ENCODE measurements around the gene STAU1. TPM values are rescaled to one million over a fixed set of nuclear protein-coding genes. Genes with fewer than 3 reads are reported as not detected.
A peak's percentile ranks its signal among the peaks of the same experiment; 100 is the strongest.
"Not testable (repeated sequence)": the region's sequence is repeated elsewhere in the genome, so short reads cannot be mapped to it uniquely, and the experiment has no call there.

STAU1 gene
- total RNA-seq, 2 donors from 2014 or later: 67.1 to 77.4 TPM

GRCh38 chr20:49210757-49211110, 22.6 kb upstream of the STAU1 start:
- DNase-seq (ENCODE audit: low spot score): no peak
- intact Hi-C loops (cut with DNase I): loop anchor here in 1 of 2 donors (10.0 kb wide), 1 partner anchor 76 kb away; no protein-coding TSS in a partner anchor

DNA sequence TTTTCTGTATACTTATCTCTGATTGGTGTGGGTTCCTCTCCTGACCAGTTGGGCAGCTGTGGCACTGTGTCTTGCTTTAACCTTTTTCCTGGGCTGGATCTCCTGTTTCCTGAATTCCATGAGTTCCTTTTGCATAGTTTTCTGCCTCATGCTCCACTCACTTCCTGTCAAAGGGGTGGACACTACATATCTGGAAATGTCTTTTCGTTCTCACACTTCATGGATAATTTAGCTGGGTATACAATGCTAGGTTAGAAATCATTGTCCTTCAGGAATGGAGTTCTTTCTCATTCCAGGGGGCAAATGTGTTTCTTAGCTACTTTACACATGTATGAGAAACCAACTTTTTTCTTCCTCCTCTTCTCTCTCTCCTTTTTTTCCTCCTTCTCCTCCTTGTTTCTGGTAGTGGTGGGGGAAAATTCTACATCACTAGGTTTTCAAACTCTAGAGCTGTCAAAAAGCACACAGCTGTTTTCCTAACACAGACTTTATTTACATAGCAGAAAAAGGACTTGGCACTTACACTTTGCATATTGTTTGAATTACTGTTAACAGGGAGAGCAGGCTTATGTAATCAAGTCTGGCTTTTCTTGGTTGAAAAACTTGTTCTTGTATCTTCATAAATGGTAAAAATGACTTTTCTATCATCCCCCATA, 22.1 kb upstream of the STAU1 start:
- intact Hi-C loops (cut with DNase I): loop anchor here in 1 of 2 donors (10.0 kb wide), 1 partner anchor 75 kb away; no protein-coding TSS in a partner anchor
- peak; percentile 15 for DNase-seq (ENCODE audit: low spot score)

DNA sequence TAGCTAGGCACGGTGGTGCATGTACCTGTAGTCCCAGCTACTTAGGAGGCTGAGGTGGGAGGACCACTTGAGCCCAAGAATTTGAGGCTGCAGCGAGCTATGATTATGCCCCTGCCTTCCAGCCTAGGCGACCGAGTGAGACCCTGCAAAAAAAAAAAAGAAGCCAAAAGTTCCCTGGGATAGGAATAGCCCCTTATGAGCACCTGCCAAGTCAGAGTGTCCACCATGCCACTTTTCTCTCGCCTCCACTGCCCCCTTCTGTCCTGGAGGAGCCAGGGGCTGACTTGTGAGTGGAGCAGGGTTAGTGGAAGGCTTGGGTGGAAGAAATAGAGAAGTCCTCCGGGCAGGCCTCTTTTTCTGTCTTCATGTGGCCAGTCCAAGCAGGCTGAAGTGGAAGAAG, 18.9 kb upstream of the STAU1 start:
- DNase-seq (ENCODE audit: low spot score): no peak
- intact Hi-C loops (cut with DNase I): no loop called here

GRCh38 chr20:49203746-49204145, 15.6 kb upstream of the STAU1 start:
- no peak for DNase-seq (ENCODE audit: low spot score)
- intact Hi-C loops (cut with DNase I): no loop called here

DNA sequence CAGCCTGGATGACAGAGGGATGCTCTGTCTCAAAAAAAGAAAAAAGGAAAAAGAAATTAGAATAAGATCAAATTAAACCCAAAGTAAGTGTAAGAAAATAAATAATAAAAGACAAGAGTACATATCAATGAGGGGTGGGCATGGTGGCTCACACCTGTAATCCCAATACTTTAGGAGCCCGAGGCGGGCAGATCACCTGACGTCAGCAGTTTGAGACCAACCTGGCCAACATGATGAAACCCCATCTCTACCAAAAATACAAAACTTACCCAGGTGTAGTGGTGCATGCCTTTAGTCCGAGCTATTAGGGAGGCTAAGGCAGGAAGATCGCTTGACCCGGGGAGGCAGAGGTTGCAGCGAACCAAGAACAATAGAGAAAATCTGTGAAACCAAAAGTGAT, 14.9 kb upstream of the STAU1 start:
- intact Hi-C loops (cut with DNase I): no loop called here
- DNase-seq (ENCODE audit: low spot score): peak; percentile 35

DNA sequence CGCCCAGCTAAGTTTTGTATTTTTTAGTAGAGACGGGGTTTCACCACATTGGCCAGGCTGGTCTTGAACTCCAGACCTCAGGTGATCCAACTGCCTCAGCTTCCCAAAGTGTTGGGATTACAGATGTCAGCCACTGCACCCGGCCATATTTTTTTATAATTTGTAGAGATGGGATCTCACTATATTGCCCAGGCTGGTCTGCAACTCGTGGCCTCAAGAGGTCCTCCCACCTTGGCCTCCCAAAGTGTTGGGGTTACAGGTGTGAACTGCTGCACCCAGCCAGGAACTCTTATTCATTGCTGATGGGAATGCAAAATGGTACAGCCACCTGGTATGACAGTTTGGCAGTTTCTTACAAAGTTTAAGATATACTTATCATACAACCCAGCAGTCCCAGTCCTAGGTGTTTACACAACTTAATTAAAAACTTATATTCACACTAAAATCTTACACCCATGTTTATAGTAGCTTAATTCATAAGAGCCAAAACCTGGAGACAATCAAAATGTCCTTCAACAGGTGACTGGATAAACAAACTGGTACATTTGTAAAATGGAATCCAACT, 11.7 kb upstream of the STAU1 start:
- no peak for DNase-seq (ENCODE audit: low spot score)
- intact Hi-C loops (cut with DNase I): no loop called here

DNA sequence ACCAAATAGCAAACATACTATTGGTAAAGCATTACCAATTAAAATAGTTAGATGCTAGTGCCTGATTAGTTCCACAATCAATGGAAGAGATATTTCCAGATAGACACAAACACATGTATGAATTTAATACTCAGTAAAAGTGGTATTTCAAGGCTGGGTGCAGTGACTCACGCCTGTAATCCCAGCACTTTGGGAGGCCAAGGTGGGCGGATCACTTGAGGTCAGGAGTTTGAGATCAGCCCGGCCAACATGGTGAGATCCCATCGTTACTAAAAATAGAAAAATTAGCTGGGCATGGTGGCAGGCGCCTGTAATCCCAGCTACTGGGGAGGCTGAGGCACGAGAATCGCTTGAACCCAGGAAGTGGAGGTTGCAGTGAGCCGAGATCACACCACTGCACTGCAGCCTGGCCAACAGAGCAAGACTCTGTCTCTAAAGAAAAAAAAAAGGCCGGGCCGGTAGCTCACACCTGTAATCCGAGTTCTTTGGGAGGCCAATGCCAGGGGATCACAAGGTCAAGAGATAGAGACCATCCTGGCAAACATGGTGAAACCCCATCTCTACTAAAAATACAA, 4.9 kb upstream of the STAU1 start:
- intact Hi-C loops (cut with DNase I); DNase-seq (ENCODE audit: low spot score): not testable (repeated sequence)

GRCh38 chr20:49187330-49187850, 744 bp downstream of the STAU1 start:
- DNase-seq (ENCODE audit: low spot score): no peak
- intact Hi-C loops (cut with DNase I): loop anchor here in 1 of 2 donors (10.0 kb wide), 1 partner anchor 53 kb away; no protein-coding TSS in a partner anchor

DNA sequence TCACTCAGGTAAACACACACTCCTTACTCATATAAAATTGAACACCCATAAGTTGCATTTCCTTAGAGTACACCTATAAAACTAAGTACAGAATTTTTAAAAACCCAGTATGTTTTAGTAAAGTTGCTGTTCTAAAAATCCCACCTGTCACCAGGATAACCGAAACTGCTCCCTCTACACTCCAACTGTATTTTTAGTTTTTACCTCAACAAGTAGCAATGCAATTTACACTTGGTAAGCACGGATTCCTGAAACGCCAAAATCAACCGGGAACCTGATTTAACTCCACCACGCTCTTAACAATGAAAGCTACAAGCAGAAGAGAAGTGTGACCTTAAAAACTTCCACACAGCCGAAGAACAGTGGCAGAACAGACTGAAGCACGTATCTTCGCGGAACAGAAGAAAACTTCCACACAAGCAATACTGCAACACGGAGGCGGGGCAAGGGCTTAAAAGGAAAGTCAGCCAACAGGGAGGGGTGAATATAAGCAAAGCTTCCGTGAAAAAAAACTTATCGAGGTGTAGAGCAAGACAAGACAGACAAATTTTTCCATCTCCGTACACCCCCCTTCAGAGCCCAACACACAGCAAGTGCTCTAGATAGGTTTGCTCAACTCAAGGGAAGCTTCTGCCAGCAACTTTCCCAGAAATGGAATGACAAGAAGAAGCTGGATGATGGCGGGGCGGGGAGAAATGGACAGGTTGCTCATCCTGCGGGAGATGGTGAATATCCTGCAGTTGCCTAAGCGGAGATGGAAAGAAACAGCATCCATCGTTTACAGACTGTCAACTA, 1.4 kb downstream of the STAU1 start:
- intact Hi-C loops (cut with DNase I): loop anchor here in 1 of 2 donors (10.0 kb wide), 1 partner anchor 52 kb away; no protein-coding TSS in a partner anchor
- no peak for DNase-seq (ENCODE audit: low spot score)

DNA sequence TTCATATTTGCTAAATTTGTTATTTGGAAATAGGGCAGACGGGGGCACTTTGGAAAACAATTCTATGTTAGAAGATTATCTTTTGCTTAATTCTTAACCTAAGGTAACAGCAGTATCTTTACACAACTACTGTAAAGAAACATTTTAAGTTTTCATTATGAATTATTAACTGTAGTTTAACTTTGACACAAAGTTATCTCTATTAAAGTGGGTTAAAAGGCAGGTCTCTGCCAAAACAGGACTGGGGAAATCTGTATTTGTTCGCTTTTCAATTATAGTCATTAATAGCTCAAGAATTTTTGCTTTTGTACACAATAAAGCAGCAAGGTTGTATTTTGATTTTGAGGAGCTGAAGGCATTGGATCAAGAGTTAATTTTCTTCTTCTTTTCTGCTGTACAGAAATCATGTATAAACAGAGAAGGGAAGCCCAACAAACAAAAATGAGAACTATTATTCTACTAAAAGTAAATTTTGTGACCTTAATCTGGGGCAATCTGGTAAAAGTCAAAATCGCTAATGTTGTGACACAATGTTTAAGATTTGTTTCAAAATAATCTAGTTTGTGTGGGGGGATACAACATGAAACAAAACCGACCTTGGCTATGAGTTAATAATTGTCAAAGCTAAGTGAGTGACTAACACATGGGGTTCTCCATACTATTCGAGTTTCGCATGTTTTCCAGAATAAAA, 2.9 kb downstream of the STAU1 start:
- no peak for DNase-seq (ENCODE audit: low spot score)
- intact Hi-C loops (cut with DNase I): loop anchor here in 1 of 2 donors (10.0 kb wide), 1 partner anchor 50 kb away; no protein-coding TSS in a partner anchor

DNA sequence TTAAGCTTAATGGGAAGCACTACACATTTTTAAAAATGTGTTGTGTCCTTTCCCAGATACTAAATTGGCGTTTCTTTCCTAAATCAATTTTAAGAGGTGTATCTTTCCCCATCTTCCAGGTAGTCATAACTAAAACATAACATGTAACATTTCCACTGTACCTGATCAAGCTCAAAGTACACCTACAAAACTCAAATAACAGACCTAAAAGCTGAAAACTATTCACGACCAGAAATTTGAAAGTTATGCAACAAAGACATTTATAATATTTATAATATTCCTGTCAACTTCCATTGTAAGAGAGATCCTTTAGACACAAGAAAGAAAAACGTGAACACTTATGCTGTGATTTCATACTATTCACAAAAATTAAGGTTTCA, 3.5 kb downstream of the STAU1 start:
- DNase-seq (ENCODE audit: low spot score): no peak
- intact Hi-C loops (cut with DNase I): loop anchor here in 1 of 2 donors (10.0 kb wide), 1 partner anchor 50 kb away; no protein-coding TSS in a partner anchor

GRCh38 chr20:49184084-49184501, 4.0 kb downstream of the STAU1 start:
- intact Hi-C loops (cut with DNase I): loop anchor here in 1 of 2 donors (10.0 kb wide), 1 partner anchor 49 kb away; no protein-coding TSS in a partner anchor
- not testable (repeated sequence) for DNase-seq (ENCODE audit: low spot score)

DNA sequence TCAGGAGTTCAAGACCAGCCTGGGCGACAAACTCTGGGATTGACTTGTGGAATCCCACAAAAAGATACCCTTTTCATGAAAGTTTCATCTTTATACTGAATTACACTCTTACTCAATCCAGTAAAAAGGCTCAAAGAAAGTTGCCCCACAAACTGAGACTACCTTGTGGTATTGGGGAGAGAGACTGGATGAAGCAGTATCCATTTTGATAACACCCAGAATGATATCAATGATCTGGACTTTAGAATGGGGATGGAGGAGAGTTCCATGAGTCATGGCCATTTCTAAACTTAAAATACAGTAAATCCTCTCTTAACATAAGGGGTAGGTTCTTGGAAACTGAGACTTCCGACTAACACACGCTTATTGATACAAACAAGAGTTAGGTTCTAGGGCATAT, 4.7 kb downstream of the STAU1 start:
- no peak for DNase-seq (ENCODE audit: low spot score)
- intact Hi-C loops (cut with DNase I): loop anchor here in 1 of 2 donors (10.0 kb wide), 1 partner anchor 49 kb away; no protein-coding TSS in a partner anchor

DNA sequence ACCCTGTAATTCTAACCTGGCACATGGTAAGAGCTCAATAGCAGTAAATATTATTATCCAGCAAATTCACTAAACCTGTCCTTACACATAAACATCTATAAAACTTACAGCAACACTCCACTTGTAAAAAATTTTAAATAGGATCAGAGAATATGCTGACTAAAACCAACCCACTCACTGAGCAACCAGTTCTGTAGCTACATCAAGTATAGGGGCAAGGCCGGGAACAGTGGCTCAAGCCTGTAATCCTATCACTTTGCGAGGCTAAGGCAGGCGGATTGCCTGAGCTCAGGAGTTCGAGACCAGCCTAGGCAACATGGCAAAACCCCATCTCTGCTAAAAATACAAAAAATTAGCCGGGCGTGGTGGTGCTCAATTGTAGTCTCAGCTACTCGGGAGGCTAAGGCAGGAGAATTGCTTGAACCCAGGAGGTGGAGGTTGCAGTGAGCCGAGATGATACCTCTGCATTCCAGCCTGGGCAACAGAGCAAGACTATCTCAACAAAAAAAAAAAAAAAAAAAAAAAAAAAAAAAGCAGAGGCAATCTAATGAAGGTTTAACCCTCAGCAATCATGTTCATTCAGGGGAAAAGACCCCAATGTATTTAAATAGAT, 6.8 kb downstream of the STAU1 start:
- DNase-seq (ENCODE audit: low spot score): no peak
- intact Hi-C loops (cut with DNase I): loop anchor here in 1 of 2 donors (10.0 kb wide), 1 partner anchor 47 kb away; no protein-coding TSS in a partner anchor

DNA sequence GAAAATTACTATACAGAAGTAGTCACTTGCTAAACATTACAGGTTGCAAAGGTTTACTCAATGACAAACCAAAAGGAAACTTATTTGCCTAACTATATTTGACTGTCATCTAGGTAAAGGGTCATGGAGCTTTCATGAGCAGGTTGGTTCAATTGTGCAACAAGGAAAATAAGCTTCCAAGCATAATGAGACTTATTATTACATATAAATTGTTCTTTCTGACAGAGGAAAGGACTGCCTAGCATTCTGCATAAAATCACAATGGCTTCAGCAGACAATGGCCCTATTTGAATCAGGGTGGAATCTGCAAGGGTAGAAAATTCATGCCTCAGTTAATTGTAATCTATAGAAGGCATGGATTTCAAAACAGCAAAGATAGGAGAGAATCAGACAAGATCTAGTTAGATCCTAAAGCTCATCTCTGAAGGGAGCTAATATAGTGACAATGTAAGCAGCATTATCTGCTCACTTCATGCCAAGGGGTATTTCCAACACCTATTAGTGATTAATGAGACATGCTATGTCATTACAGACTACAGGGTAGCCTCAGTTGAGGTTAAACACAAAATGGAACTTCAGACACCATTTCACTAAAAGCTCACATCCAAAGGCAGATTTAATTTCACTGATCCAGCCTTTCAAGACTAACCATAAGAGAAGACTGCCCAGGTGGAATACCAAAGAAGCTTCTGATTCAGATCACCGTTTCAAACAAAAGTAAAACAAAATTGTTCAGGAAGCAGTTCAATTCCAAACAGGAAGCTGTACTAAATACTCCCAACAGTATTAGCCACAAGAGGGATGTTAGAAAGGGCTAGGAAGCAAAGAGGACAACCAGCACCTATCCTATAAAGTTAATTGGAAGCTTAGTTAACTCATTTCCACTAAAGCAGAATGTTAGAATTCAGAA, 8.5 kb downstream of the STAU1 start:
- intact Hi-C loops (cut with DNase I): loop anchor here in 1 of 2 donors (10.0 kb wide), 1 partner anchor 45 kb away; no protein-coding TSS in a partner anchor
- no peak for DNase-seq (ENCODE audit: low spot score)

DNA sequence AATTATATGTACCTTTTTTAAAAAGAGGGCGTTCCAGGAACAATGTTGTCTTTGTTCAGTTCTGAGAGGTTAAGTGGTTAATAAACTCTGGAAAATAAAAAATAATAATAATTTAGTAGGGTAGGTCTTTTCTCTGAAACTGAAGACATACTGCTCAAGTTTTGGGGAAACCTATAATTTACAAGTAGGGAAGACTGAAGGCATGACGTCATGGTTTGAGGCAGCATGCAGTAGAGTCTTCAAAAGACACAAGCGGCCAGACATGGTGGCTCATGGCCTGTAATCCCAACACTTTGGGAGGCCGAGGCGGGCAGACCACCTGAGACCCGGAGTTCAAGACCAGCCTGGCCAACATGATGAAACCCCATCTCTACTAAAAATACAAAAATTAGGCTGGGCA, 14.0 kb downstream of the STAU1 start:
- intact Hi-C loops (cut with DNase I): no loop called here
- no peak for DNase-seq (ENCODE audit: low spot score)

DNA sequence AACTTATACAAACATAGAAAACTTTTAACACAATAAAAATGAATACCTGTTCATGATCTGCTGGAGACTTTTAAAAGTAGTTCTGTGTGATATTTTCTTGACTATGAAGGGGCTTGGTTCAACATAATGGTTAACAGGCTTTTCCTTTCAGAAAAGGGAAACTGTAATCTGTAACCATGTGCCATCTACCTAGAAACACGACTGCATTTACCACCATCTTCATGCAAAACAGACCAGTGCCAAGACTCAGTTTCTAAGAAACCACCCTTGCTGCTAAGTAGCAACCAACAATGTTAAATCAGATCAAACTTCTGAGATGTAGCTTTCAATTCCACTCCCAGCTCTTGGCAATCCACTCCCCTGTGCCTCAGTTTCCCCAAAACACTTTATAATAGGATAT, 15.7 kb downstream of the STAU1 start:
- intact Hi-C loops (cut with DNase I): no loop called here
- DNase-seq (ENCODE audit: low spot score): no peak

Data from posterior vena cava (tissue), 2 donors.